ENCODE results near the gene AFTPH.
A peak's percentile ranks its signal among the peaks of the same experiment; 100 is the strongest.

The AFTPH gene, protein sequence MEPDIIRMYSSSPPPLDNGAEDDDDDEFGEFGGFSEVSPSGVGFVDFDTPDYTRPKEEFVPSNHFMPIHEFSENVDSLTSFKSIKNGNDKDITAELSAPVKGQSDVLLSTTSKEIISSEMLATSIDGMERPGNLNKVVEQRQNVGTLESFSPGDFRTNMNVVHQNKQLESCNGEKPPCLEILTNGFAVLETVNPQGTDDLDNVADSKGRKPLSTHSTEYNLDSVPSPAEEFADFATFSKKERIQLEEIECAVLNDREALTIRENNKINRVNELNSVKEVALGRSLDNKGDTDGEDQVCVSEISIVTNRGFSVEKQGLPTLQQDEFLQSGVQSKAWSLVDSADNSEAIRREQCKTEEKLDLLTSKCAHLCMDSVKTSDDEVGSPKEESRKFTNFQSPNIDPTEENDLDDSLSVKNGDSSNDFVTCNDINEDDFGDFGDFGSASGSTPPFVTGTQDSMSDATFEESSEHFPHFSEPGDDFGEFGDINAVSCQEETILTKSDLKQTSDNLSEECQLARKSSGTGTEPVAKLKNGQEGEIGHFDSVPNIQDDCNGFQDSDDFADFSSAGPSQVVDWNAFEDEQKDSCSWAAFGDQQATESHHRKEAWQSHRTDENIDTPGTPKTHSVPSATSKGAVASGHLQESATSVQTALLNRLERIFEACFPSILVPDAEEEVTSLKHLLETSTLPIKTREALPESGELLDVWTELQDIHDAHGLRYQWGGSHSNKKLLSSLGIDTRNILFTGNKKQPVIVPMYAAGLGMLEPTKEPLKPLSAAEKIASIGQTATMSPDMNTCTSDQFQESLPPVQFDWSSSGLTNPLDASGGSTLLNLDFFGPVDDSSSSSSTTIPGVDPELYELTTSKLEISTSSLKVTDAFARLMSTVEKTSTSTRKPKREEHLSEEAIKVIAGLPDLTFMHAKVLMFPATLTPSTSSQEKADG

DNA sequence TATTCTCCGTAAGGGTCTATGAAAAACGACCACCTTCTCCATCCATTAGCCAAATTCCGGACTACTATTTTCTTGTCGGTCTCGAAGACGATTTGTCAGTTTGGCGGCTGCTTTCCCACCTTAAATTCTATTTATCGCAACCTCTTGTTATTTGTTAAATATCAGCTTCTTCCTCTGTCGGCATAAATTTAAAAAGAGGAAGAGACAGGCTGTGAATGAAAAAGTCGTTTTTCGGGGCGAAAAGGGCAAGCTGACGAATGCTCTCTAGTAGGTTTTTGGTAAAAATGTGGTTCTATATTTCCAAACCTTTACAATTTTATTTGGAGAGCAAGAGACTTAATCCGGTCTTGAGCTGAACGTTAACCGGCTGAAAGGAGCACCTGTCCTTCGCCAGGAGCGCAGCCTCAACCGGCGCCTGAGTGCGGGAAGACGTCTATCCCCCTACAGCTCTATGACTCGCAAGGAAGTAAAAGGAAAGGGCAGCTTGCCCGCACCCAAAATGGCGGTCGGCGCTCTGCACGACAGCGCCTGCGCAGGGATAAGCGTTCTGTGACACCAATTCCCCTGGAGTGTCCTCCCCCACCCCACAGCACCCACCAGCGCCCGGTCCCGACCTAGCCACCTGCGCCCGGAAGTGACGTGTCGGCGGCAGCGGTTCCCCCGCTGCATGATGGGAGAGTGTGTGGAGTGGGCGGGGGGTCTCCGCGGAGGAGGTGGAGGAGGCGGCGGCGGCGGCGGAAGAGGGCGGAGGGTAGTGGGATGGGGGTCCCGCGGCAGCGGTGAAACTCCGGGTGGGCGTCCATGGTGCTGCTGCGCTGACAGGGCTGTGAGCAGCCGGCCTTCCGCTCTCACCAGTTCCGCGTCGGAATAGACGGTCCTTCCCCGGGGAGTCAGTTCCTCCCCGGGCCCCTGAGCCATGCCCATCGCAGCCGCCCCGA, at the start of gene AFTPH:
Gene AFTPH (plus strand): TSS at position 663 of the 938 bp plus-strand sequence. CDS start 27,147 bp downstream, outside the sequence.
- DNase-seq (ENCODE audit: low read depth), result peak; percentile 99

DNA sequence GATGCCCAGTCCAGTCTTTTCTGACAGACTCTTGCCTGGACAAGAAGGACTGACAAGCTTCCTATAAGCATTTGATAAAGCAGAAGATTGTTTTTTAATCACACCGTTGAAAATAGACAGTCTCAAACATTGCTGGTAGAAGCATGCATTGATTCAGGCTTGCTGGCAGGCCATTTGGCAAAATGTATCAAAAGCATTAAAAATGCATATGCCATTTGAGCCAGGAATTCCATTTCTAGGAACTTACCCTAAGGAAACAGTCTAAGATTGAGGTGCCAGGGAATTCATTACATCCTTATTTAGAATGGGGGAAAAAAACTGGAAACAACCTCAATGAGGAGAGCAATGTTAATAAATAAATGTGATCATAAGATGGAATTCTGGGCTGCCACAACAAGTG, 49.5 kb upstream of the AFTPH start:
- no peak for DNase-seq (ENCODE audit: low read depth)

DNA sequence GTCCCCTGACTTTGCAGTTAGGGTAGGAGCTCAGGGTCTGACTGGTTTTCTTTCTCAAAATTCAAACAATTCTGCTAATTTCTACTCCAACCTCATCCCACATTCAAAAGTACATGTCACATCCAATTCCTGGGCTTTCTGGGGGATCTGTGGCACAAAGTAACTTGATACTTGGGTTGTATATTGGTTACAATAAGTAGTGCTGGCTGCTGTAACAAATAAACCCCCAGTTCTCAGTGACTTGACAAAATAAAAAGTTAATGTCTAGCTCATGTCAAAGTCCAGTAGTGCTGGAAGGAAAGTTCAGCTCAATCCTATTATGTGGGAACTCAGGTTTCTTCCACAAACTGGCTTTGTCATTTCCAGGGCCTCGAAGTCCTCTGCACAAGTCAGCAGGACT, 47.1 kb upstream of the AFTPH start:
- DNase-seq (ENCODE audit: low read depth), result no peak

DNA sequence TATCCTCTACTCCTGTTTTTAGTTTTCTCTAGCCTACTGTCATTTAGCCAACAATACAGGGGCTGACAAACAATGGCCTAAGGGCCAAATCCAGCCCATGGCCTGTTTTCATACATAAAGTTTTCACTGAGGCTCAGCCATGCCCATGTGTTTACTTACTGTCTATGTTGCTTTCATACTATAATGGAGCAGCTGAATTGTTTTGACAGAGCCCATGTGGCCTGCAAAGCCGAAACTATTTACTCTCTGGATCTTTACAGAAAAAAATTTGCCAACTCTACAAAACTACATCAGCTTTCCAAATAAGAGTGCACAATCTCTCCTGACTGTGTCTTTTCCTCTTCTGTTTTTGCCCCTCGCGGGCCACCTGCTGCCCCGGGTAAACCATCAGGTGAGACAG, 46.1 kb upstream of the AFTPH start:
- no peak for DNase-seq (ENCODE audit: low read depth)

DNA sequence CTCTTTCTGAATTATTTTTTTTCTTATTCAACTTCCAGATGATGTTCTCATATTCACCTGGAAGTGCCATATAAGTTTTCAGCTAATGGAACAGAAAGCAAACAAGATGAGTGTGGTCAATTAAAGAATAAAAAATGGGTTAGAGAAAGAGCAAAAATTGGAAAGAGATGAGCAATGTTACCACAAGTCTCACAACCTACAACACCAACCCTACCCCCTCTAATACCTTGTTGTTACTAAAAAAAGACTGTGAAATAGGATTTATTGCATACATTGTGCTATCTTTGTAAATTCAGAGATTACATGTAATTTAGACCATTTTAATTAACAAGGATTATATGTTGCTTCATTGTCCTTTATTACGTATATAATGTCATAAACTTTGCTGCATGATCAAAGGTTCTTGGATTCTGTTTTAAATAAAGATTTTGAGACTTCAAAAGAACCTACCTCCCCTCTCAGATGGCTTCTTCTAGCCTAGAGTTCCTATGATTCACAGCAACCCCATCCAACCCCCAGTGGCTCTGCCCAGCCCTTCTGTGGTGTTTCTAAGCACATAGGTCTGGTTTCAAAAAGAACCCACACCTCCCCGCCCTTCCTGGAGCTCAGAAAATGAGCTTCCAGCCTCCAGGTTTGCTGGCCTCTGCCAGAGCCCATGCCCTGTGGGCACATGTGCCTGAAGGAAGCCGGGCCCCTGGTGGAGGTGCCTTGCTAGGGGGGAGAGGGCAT, 45.5 kb upstream of the AFTPH start:
- no peak for DNase-seq (ENCODE audit: low read depth)

DNA sequence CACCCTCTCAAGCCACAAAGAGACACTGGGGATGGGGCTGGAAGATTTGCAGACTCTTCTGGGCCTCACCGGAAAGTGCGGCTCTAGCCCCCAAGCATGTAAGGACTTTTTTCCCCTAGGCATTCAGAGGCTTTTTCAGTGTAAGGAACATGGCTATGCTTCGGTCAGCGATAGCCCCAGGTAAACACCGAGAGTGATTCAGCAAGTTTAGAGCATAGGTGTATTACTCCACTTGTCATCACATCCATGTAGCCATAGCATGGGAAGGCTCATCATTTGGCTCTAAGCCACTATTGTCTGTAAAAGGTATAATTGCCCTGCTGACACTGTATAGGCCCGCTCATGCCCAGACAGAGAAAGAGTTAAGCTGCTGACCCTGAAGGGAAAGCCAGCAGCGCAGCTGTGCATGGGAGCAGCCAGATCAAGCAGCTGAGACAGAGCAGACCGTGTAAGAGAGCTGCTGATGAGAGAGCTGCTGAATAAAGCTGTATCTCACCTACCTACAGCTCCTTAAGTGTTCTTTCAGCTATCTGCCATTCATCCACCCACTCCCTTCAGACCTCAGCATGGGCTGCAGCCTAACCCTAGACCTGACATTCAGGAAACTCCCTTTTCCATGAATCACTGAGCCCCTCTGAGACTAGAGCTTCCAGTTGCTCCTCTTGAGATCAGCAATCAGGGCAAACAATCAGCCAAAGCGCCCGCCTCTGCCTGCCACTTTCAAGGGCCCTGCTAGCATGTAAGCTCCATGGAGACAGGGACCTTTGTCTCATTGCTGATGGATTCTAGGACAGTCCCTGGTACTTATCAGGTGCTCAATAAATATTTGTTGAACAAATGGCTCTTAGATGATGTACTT, 44.6 kb upstream of the AFTPH start:
- no peak for DNase-seq (ENCODE audit: low read depth)

DNA sequence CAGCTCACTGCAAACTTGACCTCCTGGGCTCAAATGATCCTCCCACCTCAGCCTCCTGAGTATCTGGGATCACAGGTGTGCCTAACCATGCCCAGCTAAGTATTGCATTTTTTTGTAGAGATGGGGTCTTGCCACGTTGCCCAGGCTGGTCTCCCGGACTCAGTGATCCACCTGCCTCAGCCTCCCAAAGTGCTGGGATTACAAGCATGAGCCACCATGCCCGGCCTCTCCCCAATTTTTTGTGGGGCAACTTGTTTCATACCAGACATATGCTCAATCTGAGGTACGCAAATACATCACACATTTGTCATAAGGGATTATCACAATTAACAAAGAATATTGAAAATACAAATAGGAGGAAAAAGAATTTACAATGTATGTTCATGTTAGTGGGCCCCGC, 42.5 kb upstream of the AFTPH start:
- no peak for DNase-seq (ENCODE audit: low read depth)

DNA sequence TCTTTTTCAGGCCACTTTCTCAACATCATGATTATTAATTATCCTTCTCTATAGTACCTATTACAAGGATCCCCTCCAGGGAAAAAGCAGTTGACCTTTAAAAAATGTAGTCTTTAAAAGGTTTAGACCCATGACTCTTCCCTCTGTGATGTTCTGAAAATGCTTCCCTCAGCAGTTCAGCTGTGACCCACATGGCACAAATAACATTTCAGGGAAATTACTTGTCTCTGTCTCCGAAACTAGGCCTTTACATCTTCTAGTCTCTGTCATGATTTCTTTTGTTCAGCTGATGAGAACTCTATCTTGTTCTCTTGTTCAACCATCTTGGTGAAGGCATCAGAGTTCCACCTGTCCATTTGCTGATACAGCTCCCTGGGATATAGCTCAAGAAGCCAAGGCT, 41.9 kb upstream of the AFTPH start:
- DNase-seq (ENCODE audit: low read depth), result no peak

DNA sequence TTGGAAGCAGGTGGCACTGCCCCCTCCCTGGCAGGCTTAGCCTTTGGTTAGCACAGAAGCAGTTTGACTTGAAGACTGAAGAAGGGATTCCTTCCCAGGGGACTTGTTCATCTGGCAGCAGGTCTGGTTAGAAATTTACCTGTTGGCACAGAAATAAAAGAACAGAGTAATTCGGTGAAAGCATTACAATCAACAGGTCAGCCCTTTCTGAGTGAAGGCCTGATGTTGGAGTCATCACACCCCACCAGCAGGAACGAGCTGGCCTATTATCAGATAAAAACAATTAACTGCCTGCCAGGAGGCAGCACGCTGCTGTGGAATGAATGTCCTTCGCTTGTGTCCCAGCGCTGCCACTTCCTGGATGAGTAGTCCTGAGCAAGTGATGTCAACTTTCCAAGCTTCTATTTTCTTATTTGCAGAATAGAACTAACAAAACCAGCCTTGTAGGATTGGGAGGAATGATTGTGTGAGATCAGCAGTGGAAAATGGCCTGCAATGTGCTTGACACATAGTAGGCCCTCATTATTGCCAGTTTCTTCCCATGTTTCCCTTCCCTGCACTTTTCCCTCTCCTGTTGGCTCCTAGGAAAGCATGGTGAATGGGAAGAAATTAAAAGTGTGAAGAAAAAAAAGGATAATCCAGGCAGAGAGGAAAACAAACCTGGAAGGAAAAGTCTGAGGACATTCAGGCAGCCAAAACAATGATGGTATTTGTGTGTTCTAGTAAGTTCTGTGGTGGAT, 41.2 kb upstream of the AFTPH start:
- DNase-seq (ENCODE audit: low read depth), result no peak

DNA sequence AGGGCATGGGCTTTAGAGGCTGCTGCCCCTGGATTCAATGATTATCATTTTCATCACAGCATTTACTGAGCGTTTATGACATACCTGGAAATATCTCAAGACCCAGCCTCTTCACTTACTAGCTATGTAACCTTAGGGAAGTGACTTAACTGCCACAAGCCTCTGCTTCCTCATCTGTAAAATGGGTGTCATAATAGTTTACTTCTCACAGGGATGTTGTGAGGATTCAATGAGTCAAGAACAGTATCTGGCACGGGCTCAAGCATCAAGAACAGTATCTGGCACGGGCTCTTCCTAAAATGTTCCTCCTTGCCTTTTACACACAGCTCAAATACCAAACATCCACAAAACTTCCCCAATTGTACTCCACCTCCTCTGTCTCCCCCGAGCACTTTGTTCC, 38.8 kb upstream of the AFTPH start:
- DNase-seq (ENCODE audit: low read depth), result no peak

DNA sequence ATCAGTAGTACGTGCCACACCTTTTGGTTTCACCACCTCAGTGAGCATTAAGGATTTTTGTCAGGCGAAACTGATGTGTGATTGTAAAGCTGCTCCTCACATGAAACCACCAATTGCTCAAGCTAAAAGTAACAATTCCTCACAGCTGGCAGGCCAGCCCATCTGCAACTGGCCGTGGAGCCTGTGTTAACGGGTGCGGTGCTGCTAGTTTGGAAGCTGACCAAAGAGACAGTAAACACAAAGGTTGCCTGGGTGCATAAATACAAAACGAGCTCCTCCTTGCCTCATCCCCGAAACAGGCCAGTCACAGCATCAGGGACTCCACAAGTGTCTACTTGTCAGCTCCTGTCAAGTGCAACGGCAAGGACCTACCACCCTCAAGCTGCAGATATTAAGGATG, 38.2 kb upstream of the AFTPH start:
- DNase-seq (ENCODE audit: low read depth), result no peak

DNA sequence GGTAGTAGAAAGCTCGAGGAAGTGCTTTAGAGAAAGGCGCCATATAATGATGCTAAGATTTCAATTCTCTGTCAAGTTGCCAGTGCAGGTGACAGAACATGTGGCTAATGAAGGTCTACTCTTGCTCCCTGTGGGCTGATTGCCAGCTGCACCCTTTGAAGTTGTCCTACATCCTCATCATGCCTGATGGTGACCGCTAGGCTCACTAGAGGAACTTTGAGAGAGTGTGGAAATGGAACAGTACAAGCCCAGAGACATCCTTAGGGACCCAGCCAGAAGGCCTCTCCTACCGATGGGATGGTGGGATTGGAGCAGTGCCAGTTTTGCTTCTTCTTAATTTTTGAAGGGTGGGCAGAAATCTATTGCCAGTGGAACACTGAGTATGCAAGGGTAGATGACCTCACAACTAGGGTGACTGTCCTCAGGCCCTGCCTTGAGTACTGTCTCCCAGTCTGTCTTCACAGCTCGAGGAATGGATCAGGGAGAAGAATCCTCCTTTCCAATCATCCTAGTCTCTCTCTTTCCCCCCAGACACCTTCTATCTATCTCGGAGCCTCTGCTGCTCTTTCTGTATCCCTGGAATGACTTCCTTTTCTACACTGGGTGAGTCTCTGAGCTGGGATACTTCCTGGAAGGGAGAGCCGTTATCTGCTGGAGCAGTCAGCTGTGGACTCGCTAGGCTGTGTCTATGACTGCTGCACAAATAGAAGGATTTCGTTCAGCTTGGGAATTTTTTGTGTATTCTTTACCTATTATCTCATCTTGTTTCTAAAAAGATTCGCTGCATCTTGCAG, 36.7 kb upstream of the AFTPH start:
- DNase-seq (ENCODE audit: low read depth), result no peak

DNA sequence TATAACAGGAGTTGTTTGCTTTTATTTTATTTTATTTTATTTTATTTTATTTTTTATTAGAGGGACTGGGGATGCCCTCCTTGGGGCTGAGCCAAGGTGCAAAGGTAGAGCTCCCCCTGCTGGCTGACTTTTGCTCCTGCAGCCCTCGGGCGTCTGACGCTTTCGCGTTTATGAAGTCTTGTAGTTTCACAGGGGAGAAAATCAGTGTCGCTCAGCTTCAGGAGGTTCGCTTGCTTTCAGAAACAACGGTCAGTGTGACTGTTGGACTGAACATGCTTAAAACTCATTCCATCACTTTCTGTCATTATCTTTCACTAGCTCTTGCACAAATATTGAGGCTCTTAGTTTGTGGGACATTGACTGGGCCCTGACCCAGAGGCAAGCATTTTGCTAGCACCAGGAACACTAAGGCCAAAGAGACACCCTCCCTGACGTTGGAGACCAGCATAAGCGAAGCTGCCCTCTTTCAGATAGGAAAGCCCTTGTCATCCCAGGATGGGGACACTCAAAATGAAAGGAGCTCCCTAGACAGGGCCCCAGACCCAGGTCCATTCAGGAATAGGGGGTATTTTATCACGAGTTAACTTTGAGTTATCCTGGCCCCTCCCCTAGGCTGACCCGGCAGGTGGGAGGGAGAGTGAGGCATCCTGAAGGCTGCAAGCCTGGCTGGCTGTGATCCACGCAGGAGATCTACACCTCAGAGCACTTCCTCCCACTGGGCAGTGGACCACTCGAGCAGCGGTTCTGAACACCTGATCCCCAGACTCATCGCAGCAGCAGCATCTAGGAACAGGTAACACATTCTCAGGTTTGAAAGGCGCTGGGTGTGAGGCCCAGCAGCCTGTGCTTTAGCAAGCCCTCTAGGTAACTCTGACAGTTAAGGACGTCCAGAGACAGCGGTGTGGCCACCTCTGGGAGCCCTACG, 35.8 kb upstream of the AFTPH start:
- peak; percentile 73 for DNase-seq (ENCODE audit: low read depth)

DNA sequence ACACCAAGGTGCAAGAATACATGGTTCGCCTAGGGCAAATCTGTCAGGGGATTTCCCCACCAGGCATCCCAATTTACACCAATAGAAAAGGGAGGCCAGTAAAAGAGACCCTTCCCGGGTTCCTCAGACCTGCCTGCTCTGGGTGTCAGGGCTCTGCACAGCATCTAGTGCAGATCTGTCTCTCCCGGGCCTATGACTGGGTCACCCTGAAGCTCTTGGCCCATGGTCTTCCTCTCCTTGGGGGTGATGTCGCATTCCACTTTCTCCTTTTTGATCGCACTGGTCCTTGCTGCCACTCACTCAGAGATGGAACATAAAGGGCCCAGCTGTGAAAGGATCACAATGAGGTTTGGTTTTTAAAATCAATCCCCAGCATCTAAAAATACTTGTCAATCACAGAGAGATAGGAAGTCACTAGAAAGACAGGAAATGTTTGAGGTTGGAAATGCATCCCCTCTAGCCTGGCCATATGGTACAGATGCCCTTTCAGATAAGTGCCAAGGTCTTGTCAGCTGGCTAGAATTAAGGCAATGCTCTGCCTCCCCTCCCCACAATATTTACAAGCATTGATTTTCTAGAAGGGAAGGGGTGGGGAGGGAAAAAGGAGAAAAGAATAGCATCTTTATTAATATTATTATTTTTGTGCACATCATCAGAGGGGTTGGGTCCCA, 34.9 kb upstream of the AFTPH start:
- DNase-seq (ENCODE audit: low read depth), result no peak

DNA sequence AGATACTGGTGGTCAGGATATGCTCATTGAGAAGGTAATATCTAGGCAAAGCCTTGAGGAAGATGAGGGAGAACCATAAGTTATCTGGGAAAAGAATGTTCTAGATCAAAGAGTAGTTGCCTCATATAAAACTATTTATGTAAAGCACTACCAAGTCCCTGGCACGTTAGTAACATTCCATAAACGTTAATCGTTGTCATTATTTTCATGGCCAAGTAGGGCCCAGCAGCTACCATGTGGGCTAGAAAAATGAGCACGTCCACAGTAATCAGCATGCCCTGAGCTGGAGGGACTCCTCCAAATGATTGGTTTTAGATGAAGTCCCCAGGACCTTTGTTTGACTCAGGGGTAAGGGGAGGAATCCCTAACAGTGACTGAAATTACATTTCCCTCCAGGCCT, 32.7 kb upstream of the AFTPH start:
- DNase-seq (ENCODE audit: low read depth), result no peak

DNA sequence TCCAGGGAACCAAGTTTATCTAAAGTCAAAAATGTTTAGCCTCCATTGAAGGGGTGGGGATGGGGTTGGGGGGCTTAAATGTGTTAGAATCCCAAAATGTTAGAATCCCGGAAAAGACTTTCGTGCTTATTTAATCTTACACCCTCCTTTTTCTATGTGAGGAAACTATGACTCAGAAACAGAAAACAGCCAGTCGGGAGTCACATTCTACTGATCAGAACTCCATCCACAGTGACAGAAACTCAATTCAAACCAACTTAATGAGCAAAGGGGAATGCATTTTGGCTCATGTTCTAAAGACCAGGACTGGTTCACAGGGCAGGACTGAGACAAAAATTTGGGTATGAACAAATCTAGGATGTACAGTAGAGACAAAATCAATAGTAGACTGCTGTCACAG, 31.9 kb upstream of the AFTPH start:
- DNase-seq (ENCODE audit: low read depth), result no peak

DNA sequence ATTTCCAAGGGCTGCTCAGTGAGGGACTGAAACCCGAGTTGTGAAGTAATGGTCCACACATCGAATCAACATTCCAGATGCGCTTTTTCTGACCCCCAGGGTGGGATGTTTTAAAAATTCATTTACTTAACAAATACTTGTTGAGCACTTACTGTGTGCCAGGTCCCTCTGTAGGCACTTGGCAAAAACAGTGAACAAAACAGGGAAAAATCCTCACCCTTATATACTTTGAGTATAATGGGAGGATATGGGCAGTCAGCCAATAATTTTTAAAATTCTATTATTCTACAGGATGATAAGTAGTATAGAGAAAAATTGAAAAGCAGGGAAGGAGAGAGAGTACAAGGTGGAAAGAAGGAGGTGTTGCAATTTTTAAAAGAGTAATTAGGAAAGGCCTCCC, 31.3 kb upstream of the AFTPH start:
- no peak for DNase-seq (ENCODE audit: low read depth)
